COR-L47 (cell line): Measurements from ENCODE around the gene CUX1.
"Not testable (repeated sequence)": the region's sequence is repeated elsewhere in the genome, so short reads cannot be mapped to it uniquely, and the experiment has no call there.

Source experiments
- DNase-seq: peaks from one replicate; lab custom pipeline; 2025; lab: John Stamatoyannopoulos, UW

CUX1 gene

GRCh38 chr7:102149416-102149815 is 332.0 kb downstream of the CUX1 start:
- DNase-seq, result no peak

GRCh38 chr7:102150266-102150665 is 332.8 kb downstream of the CUX1 start:
- no peak for DNase-seq

- DNase-seq, result no peak
Measured at GRCh38 chr7:102152672-102153598, 335.5 kb downstream of the CUX1 start.

DNA sequence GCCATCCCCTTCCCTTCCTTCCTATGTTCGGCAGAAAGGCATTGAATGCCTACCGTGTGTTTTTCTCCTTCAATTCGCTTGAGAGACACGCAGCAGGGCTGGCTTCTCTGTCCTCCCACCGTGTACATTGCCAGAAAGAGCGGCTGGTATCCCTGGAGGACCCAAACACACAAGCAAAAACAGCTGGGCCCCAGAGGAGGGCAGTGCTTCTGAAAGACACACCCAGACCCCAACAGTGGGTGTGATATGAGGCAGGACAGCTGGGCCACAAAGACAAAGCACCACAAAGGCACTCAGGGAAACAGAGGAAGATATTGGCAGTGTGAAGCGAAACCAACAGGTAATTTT is 336.1 kb downstream of the CUX1 start:
- no peak for DNase-seq

DNA sequence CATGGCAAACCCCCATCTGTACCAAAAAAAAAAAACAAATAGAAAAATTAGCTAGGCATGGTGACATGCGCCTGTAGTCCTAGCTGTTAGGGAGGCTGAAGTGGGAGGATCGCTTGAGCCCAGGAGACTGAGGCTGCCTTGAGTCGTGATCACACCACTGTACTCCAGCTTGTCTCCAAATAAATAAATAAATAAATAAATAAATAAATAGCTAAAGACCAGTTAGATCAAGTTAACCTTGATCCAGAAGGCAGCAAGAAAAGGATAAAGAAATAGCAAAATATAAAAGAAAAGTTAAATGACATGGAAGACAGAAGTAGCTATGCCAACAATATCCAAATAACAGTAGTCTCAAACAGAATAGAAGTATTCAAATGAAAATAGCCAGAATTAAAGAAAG is 337.0 kb downstream of the CUX1 start:
- no peak for DNase-seq

- DNase-seq, result no peak
Measured at GRCh38 chr7:102155821-102156441, 338.5 kb downstream of the CUX1 start.

DNA sequence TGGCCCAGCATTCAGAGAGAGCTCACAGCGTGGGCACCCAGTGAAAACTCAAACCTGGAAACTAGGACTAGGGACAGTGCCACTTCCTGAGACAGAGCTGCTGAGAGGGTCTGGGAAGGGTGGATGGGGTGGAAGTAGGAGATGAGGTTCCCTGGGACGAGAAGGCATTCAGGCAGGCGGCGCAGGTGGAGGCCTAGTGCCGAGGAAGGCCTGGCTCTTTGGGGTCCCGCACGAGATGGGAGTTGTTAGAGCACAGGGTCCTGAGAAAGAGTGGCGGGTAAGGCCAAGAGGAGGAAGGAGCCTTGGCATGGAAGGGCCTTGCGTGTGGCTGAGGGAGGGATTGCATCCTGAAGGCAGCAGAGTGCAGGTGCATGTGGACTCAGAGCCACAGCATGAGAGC is 339.4 kb downstream of the CUX1 start:
- no peak for DNase-seq

DNA sequence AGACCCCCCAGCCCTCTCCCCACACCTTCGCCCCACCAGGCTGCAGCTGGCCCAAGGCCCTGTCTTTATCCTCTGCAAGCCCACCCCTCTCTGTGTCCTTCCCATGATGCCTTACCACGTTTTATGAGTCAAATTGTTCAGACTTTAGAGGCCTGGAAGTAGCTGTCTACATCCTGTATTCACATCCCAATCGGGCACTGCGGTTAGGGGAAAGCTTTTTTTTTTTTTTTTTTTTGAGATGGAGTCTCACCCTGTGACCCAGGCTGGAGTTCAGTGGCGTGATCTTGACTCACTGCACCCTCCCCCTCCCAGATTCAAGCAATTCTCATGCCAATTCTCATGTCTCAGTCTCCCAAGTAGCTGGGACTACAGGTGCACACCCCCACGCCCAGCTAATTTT is 347.7 kb downstream of the CUX1 start:
- DNase-seq, result no peak

GRCh38 chr7:102167254-102167653 is 349.8 kb downstream of the CUX1 start:
- no peak for DNase-seq

DNA sequence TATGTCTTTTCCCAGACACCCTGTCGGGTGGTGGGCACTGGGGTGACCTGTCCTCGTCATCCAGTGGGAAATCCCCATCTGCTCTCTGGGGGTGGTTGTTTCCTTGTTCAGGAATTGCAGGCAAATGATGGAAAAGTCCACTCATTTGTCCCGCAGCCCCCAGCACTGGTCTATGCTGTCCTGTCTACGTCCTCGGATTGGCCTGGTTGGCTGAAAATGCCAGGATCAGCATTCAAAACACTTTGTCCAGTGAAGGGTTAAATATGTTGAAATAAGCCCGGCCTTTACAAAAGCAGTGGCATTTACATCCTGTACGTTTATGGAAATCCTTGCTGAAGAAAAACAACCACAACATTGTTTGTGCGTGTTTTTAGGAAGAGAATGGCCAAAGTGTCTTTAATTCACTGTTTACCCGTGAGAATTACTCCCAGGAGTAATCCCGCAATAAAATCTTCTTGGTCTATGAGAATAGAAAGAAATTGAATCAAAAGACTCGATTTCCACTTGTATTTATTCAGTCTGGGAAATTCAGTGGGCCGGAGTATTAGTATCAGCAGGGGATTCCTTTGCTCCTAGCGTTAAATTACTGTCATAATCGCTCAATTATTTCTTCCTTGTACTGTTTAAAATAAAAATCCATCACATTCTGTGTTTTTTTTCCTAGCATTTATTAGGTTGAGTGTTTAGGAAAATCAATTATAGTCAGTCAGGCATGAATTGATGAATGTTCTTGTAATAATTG is 352.4 kb downstream of the CUX1 start:
- DNase-seq, result no peak

DNA sequence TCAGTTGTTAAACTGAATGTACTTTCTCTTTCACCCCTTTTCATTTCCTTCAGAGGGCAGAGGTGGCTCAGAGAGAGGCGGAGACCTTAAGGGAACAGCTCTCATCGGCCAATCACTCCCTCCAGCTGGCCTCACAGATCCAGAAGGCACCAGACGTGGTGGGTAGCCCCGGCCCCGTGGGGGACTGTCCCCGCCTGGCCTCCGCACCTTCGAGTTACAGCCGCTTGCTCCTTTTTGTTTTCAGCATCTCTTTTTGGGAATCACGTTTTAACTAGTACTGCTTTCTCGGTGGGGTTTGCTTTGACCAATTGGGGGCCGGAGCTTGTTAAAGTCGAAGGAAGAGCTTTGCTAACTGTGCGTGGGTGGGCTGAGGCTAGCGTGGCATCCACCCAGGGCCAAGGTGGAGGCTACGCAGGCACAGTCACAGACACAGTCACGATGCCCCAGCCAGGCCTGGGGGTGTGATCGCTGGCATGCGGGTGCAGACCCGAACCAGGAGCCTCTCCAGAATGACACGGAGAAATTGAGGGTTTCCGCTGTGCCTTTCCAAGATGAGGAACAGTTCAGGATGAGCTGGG is 353.1 kb downstream of the CUX1 start:
- DNase-seq, result no peak

DNA sequence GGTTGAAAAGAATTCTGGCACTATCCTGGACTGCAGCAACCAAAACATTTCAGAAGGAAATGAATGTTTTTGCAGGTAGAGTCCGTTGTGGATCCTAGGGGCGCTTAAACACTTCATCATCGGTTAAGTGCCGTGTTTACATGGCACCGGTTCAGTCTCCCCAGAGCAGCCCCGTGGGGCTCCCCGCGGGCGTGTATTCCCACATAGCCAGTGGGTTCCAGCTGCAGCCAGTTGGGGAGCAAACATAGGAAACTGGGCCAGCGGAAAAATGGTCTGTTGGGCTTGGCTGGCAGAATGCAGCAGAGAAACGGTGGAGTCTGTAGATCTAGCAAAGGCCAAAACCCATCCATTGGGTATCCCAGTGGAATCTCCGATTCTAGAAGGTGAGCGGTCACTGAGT is 356.2 kb downstream of the CUX1 start:
- DNase-seq, result no peak

DNA sequence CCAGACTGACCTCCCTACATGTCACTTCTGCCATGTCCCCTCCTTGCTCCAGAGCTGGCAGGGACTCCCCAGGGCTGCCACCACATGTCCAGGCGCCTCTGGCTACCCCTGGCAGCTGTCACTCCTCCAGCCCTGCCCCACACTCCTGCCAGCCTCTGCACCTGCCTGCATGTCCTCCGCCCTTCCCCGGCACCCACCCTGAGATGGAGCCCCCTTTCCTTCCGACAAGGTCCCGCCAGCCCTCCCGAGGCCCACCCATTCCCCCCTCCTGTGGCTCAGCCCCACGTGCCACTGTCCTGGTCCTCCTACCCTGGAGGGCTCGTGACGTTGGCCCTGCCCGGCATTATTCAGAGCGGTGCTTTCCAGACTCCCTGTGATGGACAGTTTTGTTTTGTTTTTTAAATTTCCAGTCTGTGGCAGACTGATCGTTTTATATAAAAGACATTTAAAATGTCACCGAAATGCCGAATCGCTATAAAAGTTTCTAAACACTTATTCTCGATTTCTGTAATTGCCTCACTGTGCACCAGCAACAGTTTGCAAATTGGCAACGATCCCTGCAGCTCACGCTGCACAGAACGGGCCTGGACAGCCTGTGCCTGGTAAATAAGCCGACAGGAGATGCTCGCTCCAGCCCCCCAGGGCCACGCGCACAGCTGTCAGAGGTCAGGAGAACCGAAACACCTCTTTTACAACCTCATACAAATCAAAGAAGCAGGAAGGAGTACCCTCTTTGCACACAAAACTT is 358.2 kb downstream of the CUX1 start:
- no peak for DNase-seq

- DNase-seq, result no peak
Measured at GRCh38 chr7:102178410-102178809, 361.0 kb downstream of the CUX1 start.

- no peak for DNase-seq
Measured at GRCh38 chr7:102180727-102181126, 363.3 kb downstream of the CUX1 start.

- no peak for DNase-seq
Measured at GRCh38 chr7:102181517-102181916, 364.1 kb downstream of the CUX1 start.

DNA sequence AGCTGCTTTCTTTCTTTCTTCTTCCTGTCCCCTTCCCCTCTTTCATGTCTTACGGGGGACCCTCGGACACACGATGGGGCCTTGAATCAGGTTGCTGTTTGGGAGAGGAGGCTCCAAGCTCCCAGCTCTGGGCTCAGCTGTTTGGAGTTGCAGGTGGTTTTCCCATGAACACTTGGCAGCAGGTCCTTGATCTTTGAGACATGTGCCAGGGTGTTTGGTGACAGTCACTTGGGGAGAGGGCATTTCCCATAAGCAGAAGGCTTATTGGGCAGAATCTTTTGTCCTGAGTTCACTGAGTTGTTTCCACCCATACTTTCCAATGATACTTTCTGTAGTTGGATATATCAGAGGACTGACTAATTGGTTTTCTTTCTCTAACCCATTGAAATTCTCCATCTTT is 364.6 kb downstream of the CUX1 start:
- no peak for DNase-seq

DNA sequence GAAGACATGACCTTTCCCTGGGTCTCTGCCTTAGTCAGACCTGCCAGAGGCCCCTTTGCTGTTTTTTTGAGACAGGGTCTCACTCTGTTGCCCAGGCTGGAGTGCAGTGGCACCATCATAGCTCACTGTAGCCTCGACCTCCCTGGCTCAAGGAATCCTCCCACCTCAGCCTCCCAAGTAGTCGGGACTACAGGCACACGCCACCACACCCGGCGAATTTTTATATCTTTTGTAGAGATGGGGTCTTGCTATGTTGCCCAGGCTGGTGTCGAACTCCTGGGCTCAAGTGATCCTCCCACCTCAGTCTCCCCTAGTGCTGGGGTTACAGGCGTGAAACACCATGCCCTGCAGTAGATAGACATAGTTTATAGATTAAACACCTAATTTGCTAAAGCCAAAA is 366.4 kb downstream of the CUX1 start:
- not testable (repeated sequence) for DNase-seq

- no peak for DNase-seq
Measured at GRCh38 chr7:102184303-102184702, 366.9 kb downstream of the CUX1 start.

GRCh38 chr7:102185796-102186195 is 368.4 kb downstream of the CUX1 start:
- DNase-seq, result no peak

DNA sequence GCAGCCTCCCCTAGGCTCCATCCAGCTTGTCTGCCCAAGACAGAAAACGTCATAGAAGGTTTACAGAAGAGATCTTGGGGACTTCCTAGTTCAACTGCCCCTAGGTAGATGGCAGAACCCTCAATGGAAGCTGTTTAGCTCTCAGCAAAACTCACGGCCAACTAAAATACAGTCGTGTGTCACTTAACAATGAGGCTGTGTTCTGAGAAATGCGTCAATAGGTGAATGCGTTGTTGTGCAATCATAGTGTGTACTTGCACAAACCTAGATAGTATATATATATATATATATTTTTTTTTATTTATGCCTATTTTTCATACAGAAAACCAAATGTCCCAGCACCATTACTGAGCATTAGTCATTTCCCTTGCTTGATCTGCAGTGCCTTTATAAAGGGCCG is 368.9 kb downstream of the CUX1 start:
- DNase-seq, result no peak

GRCh38 chr7:102188746-102189145 is 371.3 kb downstream of the CUX1 start:
- no peak for DNase-seq
